GM20431 (cell line): ENCODE measurements around the gene CCDC102A.

Experiments
- in situ Hi-C: fragments of 300-500 bp; cut with MseI, MboI; formaldehyde crosslinking; loops from one replicate; pipeline ENCODE4 v1.15.0; 2020; ENCODE audit warnings: low sequenced_read_pairs; ENCODE audit not compliant: unreplicated experiment

CCDC102A gene

DNA sequence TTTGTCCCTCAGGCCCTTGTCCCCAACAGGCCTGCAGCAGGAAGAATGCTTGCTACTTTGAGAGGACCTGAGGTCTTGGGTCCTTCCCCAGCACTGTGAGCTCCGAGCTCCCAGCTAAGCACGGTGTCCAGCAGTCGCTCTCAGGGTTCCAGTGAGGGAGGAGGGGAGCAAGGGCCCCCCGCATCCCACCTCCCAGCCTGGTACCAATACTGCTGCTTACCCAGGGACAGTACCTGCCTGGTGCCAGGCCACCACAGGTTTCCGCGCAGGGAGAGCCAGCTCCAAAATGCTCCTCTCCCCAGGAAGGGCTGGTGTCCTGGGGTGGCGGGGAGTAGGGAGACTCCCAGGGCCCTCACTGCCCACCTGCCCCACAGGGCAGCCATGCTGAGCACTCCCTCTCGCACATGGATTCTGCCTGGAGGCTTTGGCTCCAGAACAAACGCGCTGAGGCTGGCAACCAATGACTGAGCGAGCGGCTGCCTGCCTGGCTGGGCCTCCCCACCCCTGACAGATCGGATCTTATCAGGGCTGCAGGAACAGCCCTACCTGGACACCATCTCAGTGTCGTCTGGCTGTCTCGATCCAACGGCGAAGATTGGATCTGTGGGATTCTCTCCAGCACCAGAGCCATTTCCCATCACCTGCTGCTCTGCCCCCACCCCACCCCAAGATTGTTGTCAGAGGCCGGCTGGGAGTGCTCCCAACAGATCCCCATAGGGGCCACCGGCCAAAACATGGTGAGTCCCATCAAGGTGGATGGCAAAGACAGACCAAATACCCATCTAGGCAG lies 52.5 kb downstream of the CCDC102A start:
- in situ Hi-C loops: no loop called here

DNA sequence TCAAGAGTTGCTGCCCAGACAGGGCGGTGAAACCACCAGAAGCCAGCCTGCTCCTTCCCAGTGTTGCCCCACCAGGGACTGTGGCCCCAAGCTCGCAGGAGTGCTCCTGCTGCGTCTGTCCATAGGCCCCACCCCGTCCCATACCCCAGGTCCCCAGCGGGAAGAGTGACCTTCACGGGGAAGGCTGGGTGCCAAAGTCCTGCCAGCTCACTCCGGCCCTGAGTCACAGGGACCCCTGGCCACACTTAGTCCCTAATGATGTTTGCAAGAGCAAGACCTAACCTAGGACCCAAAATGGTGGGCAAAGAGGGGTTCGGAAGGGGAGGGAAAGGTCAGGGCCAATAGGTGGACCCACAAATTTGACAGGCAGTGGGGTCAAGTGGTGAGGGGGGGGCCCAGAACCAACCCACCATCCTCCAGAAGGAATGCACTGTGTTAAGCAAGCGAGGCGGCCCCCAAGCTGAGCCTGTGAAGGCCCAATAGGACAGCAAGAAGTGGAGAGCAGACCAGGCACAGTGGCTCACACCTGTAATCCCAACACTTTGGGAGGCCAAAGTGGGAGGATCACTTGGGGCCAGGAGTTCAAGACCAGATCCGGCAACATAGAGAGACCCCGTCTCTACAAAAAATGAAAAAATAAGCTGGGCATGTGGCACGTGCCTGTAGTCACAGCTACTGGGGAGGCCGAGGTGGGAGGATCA lies 53.4 kb downstream of the CCDC102A start:
- in situ Hi-C loops: no loop called here

DNA sequence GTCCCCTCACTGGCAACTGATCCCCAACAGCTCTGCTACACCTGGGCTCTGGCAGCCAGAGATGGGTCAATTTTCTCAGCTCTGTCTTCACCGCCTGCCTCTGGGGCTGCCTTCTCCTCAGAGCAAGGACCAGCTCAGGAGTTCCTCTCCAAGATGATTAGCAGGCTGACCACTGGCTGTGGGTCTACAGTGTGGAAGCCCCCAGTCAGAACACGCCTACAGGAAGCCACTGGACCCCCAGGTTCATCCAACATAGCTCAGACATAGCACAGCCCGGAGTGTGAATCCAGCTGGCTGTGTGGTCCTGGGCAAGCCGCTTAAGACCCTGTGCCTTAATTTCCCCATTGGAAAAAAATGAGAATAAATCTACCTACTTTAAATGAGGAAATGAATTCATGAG lies 55.0 kb downstream of the CCDC102A start:
- in situ Hi-C loops: no loop called here

DNA sequence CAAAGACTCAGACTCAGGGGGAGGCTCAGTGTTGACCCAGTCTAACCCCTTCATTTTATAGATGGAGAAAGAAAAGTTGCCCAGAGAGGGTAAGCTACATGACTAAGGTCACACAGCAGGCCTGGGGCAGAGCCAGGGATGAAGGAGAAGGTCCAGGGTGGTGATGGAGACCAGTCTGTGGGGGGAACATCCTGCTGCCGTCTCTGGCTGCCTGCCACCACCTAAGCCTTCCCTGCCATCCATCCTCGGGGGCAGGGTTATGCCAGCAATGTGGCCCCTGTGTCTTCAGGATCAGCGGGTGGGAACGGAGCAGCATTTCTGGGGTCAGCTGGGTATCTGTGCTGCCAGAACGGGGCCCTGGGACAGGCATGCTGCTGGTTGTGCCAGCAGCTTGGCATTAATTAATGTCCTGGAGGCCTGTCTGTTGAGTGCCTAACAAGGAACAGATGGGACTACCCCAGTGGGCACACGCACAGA lies 55.6 kb downstream of the CCDC102A start:
- in situ Hi-C loops: no loop called here

DNA sequence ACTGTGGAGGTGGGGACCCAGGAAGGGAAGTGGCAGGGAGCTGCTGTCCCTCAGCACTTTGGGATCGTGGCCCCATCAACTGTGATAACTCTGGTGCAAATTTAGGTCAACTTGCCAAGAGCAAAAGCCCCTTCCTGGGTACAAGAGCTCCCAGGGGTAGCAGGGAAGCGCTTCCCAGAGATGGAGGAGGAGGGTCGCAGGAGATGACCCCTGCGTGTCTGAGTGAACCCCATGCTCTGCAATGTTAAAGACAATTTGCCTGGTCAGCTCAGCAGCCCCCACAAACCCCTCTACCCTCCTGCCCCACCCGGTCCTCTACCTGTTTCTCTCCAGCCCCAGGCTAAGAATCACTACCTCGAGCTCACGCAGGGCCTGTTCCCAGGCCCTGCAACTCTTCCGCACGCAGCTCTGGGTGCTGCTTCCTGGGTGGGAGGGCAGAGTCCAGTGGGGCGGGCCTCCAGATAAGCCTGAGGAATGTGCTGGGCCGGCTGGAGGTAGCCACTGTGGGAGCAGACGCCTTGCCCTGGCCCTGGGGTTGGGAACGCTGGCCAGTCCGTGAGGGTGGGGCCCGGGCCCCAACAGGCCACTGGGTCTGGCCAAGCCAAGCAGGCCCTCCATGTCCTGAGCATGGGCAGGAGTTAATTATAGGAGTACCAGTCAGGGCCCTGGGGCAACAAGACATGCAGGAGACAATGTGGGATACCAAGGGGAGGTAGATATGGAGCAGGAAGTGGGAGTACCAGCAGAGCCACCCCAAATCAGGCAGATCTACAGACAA lies 56.2 kb downstream of the CCDC102A start:
- in situ Hi-C loops: no loop called here

DNA sequence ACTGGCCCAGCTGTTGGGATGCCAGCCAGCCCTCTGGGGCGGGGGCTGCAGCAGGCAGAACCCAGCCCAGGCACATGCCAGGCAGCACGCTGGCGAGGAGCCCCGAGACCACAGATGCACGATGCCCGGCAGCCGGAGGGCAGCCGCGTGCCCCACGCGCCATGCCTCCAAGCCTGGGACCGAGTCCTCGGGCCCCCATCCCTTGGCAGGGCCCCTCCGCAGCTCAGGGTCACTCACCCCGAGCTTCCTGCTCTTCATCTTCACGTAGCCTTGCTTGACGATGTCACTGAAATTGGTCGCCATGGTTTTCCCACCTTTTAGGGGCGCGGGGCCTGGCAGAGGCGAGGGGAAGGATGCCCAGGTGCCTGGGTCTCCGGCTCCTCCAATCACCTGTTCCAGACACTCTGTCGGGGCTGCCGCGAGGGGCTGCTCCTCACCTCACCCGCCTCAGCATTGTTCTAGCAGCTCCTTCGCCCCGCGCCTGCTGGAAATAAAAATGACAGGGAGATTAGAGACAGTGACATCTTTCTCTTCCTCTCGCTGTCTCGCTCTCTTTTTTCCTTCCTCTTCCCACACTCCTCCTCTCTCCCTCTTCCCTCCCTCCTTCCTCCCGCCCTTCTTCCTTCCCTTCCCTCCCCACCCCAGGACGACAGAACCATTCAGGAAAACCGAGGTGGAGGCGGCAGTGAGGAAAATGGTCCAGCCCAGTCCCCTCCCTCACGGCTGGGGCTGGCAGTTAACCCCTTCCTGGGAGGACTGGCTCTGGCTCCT lies 57.0 kb downstream of the CCDC102A start:
- in situ Hi-C loops: no loop called here

DNA sequence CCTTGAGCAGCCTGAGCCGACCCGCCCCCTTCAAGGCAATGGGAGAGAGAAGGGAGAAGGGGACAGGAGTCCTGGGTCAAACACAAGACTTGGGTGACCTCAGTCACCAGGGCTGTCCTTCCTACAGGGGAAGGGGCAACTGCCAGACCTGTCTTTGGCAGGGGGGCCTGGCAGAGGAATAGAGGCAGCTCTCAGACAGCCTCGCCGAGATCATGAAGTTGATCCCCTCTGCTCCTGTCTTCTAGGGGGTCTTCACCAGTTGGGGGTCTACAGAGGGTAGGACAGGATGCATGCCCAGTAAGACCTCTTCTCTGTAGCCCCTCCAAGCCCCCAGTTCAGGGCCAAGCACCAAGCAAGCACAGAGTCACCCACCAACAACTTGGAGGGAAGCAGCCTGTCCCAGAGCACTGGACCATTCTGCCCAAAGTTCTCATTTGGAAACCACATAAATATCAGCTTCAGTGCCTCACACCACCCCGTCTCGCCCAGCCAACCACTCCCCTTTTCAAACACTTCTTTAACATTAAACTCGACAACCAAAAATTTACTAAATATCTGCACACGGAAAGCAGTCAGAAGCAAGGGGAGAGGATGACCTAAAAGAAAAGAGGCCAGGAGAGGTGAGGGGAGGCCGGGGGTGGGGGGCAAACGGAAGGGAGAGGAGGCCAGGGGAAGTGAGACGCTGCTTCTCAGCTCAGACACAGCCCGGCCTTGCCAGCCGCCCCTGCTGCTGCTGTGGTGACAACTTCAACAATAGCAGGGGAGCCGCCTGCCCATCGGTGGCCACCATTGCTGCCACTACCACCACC lies 57.8 kb downstream of the CCDC102A start:
- in situ Hi-C loops: no loop called here

DNA sequence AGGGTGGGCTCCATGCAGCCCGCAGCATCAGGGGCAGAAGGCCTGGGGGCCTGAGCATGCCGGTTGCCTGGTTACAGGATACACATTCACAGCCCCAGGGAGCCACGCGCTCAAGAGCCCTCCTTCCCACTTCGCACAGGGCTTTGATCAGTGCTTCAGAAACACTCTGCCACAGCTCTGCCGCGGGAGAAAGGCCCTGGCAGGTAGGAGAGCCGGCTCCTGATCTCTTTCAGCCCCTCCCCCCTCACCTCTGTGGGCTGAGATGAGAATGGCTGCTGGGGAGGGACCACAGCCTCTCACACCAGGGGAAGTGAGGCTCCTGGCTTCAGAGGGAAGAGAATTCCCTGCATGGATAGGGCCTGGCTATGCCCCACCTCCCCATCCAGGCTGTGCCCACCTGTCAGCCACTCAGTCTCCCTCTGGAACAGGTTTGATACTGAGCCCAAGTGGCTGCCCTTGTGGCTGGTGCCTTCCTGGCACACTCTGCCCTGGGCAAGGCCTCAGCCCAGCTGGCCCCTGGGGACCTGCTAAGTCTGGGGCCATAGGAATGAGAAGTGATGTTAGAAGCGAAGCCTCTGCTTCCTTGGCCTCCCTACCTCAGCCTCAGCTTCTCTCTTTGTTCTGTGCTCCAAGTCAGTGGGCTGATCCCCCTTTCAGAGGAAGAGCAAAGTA lies 58.7 kb downstream of the CCDC102A start:
- in situ Hi-C loops: no loop called here

DNA sequence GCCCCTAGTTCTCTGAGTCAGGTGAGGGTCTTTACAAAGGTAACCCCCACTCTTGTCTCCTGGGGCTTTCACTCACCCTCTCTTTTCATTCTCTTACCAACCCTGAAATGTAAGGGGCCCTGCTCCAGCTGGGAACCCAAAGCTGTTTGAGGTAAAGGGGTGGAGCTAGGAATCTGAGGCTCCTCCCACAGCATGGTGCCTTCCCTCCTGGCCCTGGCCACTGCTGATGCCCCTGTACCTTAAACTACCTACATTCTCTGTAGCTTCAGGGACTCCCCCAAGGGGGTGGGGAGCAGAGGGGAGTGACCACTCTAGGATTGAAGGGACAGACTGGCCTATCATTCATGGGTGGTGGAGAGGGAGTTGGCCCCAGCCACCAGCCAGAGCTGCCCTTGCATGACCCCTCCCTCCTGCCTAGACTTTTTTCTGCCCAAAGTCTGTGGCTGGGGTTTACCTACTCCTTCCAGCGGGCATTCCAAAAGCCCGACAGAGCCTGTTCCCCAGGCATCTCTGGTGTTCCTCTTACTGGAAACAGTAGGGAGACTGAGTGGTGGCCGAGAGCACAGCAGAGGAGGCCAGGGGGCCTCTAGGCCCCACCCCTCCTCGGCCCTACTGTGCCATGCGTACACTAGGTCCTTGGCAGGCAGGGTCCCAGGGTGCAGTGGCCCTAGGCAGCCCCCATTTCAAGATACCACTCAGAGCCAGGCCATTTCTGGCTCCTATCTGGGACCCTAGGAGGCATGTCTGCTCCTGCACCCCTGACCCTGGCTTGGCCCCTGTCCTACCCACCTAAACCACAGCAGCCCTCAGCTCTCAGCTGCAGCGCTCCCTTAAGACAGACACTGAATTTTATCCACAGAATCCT lies 59.6 kb downstream of the CCDC102A start:
- in situ Hi-C loops: no loop called here

DNA sequence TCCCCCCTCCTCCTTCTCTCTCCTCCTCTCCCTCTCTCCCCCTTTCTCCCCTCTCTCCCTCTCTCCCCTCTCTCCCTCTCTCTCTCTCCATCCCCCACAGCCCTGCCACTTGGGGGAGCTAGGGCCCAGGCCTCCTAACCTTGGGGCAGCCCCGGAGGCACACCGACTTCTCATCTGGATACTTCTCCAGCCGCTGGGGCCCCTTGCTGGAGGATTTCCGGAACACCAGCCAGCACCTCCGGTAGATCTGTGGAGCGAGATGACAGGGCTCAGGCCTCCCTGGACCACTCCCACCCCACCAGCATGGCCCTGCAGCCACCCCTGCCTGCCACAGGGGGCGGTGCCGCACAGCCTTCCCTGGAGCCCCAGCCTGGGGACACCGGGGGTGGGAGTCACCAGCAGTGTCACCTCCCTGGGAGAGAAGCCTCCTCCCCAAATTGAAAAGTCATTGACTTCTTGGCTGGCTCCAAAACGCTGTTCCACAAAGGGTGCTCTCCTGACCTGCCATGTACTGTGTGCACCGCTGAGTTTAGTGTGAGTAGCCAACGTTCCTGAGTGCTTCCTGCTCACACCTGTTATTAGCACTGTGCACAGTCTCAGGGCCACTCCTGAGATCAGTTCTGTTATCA lies 60.5 kb downstream of the CCDC102A start:
- in situ Hi-C loops: no loop called here

DNA sequence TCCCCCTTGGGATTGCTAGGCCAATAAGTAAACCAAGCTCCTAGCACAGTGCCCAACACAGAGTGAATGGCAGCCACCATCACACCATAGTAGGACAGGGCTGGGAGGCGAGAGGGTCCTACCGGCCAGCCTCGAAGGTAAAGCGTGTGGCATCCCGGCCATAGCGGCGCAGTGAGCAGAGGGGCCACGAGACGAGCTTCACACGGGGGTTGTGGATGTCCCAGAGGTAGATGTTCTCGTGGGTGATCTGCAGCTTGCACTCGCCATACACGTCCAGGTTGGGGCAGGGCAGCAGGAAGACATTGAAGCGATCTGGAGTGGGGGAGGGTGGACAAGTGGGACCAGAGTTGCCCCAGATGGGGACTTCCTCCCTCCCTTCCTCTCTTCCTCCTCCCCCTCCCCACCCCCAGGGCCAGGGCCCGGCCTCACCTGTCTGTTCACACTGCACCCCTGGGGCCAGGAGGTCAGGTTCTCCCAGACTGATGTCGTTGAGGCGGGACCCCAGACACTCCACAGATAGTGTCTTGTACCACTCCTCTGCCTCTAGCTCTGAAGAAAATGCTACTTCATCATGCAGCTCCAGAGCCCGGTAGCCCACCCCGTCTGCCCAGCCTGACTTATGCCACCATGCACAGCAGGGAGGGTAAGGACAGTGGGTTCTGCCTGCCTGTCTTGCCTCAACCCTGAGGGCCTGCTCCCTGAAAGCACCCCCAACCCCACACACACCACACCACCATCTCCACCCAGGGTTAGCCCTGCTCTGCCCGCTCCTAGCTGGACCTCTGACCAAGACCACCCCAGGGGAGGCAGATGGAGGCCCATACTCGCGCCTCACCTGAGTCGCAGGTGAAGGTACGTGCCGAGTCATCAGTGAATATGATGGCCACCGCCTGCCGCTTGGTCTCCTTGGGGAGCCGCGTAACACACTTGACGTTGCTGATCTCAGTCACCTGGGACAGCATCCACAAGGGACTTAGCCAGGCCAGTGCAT lies 61.4 kb downstream of the CCDC102A start:
- in situ Hi-C loops: no loop called here

DNA sequence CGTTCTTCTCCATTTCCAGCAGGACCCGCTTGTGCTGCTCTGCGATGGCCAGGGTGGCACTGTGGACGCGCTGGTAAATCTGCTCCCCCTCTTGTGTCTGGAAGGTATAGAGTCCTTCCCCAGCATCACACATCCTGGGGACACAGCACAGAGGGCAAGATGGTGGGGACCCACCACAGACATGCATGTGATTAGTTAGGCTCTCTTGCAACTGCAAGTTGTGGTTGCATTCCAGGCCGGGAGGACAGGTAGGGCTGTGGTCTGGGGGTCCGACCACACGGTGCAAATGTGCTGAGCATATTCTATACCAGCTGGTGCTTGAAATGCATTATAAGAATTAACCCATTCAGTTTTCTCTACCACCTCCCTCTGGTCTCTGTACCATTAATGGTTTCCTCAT lies 62.5 kb downstream of the CCDC102A start:
- in situ Hi-C loops: no loop called here

DNA sequence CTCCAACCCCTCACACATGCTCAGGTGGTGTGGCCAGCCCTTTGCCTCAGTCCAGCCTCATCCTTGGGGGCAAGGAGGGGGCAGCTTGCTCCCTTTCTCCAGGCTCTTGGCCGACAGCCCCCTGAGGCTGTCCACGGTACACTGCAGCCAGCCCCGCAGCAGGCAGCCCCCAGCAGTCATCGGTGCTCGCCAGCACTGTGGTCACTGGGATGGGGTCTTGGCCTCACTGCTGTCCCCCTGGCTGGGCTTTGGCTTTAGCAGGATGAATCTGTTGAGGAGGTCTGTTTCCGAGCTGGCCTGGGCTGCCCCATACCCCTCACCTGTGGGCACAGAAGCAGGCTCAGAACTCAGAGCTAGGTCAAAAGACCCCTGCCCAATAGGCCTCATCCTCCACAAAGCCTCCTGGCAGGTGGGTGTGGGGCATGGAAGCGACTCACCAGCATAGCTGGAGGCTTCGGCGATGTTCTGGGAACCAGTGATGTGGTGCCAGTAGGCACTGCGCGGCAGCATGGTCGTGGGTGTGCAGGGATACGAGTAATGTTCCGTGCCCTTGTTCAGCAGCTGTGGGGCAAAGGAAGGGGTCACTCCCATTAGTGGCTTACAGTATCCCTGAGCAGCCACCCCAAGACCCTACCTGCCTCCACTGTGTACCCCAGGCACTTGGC lies 63.1 kb downstream of the CCDC102A start:
- in situ Hi-C loops: no loop called here

DNA sequence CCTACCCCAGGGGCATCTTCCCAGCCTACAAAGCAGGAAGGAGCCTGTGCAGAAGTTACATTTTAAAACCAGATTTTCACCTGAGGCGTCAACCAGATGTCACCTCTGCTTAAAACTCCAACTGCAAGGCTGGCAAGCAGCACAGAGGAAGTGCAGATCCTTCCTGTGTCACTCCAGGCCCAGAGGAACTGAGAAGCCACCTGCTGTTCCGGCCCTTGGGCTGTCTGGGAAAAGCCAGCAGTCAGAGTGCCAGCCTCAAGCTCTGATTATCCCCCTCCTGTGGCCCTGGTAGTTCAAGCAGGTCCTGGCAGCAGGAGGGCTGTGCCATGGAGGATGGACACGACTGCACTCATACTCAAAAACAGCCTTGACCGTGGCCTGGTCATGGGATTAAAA lies 63.7 kb downstream of the CCDC102A start:
- in situ Hi-C loops: no loop called here

DNA sequence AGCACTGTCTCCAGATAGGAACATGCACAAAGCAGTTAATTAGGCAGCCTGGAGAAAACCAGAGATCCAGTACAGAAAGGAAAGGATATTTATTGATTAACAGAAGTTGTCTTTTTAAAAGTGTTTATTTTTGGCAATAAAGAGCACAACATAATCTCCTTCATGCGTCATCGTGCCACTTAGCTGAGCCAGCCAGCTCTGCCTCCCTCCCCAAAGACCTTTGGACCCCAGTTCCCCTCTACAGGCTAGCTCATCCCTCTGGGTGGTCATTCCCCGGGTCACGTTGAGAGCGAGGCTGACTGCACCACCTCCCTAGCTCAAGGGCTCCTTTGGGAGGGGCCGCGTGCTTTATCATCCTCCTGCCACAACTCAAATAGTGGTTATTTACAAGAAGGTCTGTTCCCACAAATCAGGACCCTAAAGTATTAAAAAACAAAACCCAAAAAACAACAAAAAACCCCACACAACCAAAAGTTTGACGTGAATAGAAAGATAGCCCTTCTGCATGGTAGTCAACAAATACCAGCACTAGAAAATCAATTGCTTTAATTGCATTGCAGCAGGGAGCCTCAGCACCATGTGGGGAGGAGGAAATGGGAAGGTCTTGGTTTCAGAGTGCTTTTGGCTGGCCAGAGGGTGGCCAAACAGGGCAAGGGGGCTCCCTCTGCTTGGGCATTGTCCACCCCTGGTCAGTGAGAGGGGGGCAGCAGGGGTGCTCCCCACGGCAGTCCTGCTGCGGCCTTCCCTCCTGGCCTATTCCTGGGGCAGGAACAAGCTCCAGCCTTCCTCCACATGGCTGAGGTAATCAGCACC lies 64.3 kb downstream of the CCDC102A start:
- in situ Hi-C loops: no loop called here
